Thymus (tissue), 11 donors: ENCODE data around the gene AP5B1. TPM values are rescaled to one million over a fixed set of nuclear protein-coding genes. Genes with fewer than 3 reads are reported as not detected.

Experiments
- DNase-seq, 9 donors: peaks; one replicate each; pipeline ENCODE4 v3.0.0-alpha.2; 2013; ENCODE audit warnings: low spot score in 9 of 9, low read depth in 6 of 9, missing footprints in 1 of 9
- H3K27ac ChIP-seq, 2 donors: one replicate each; pipeline ENCODE4 v1.5.1; 2013; ENCODE audit warnings: control low read depth in 1 of 2, low read depth in 1 of 2, low read length in 1 of 2, mild to moderate bottlenecking in 1 of 2, moderate library complexity in 1 of 2
- H3K27me3 ChIP-seq, 2 donors: one replicate each; pipeline ENCODE4 v1.5.1; 2013; ENCODE audit warnings: low read length in 1 of 2; ENCODE audit not compliant: control insufficient read depth in 2 of 2, insufficient read depth in 1 of 2
- H3K36me3 ChIP-seq, 2 donors: one replicate each; pipeline ENCODE4 v1.5.1; 2013; ENCODE audit warnings: low read length in 1 of 2, mild to moderate bottlenecking in 1 of 2, moderate library complexity in 1 of 2; ENCODE audit not compliant: control insufficient read depth in 2 of 2, insufficient read depth in 2 of 2
- H3K4me1 ChIP-seq, 2 donors: one replicate each; pipeline ENCODE4 v1.5.1; 2013; ENCODE audit warnings: low read length in 2 of 2; ENCODE audit not compliant: control insufficient read depth in 2 of 2, insufficient read depth in 2 of 2
- H3K4me3 ChIP-seq, 2 donors: one replicate each; pipeline ENCODE4 v1.5.1; 2013; ENCODE audit warnings: low read length in 2 of 2, control low read depth in 1 of 2, mild to moderate bottlenecking in 1 of 2
- H3K9me3 ChIP-seq, 2 donors: one replicate each; pipeline ENCODE4 v1.5.1; 2013; ENCODE audit warnings: low read length in 1 of 2, mild to moderate bottlenecking in 1 of 2; ENCODE audit not compliant: control insufficient read depth in 2 of 2, insufficient read depth in 1 of 2
- WGBS: extraction: QIAGEN DNeasy Blood & Tissue Kit; methylation state at CpG from one replicate; pipeline ENCODE4 v1.1.7; 2013; 5-methylcytosine and 5-hydroxymethylcytosine counted together
- polyA plus RNA-seq: library from polyadenylated mRNA; stranded (reverse); fragments of 200-250 nt; gene quantifications from one replicate; pipeline ENCODE4 v1.2.3, GENCODE V29; 2013
- total RNA-seq: library from RNA; stranded (reverse); fragments of 120-200 nt; gene quantifications from one replicate; pipeline ENCODE4 v1.2.4, GENCODE V29; 2013
- donor health status: healthy.

The AP5B1 gene
- total and polyA plus RNA-seq, 2 donors: 5.3 to 7.6 TPM

- DNase-seq: peak in 5 of 9 donors; percentile 37 to 78 (median 71)
- H3K36me3 ChIP-seq: peaks cover 27 to 33% of the 10 kb centered on the region in 2 donors
- H3K27me3 ChIP-seq: peaks cover 6 to 33% of the 10 kb centered on the region in 2 donors
- peaks cover 0 to 8% of the 10 kb centered on the region in 2 donors for H3K9me3 ChIP-seq
- 4% methylated on average over 76 of the region's 76 CpGs for WGBS
- peak overlapping the region; percentile 75 to 90 for H3K4me3 ChIP-seq
- peaks cover 23 to 47% of the 10 kb centered on the region in 2 donors for H3K4me1 ChIP-seq
- H3K27ac ChIP-seq: peak overlapping the region in 1 of 2 donors; percentile 74
Measured at GRCh38 chr11:65779919-65780769, 632 bp downstream of the AP5B1 start.

GRCh38 chr11:65779669-65779918 is 1.2 kb downstream of the AP5B1 start:
- H3K4me3 ChIP-seq: peak overlapping the region; percentile 75 to 90
- no peak for DNase-seq
- H3K27ac ChIP-seq: no peak overlapping the region
- peaks cover 0 to 8% of the 10 kb centered on the region in 2 donors for H3K9me3 ChIP-seq
- WGBS: 93% methylated on average over 12 of the region's 12 CpGs
- H3K36me3 ChIP-seq: peaks cover 27 to 33% of the 10 kb centered on the region in 2 donors
- peaks cover 21 to 42% of the 10 kb centered on the region in 2 donors for H3K4me1 ChIP-seq
- H3K27me3 ChIP-seq: peaks cover 6 to 31% of the 10 kb centered on the region in 2 donors

- H3K4me1 ChIP-seq: peaks cover 17 to 37% of the 10 kb centered on the region in 2 donors
- H3K36me3 ChIP-seq: peaks cover 27 to 33% of the 10 kb centered on the region in 2 donors
- WGBS: 99% methylated on average over 25 of the region's 25 CpGs
- peaks cover 0 to 6% of the 10 kb centered on the region in 2 donors for H3K9me3 ChIP-seq
- peak overlapping the region; percentile 75 to 90 for H3K4me3 ChIP-seq
- no peak for DNase-seq
- peaks cover 6 to 26% of the 10 kb centered on the region in 2 donors for H3K27me3 ChIP-seq
- H3K27ac ChIP-seq: no peak overlapping the region
Measured at GRCh38 chr11:65778901-65779668, 1.7 kb downstream of the AP5B1 start.

- 97% methylated on average over 20 of the region's 20 CpGs for WGBS
- no peak overlapping the region for H3K4me3 ChIP-seq
- H3K36me3 ChIP-seq: peaks cover 27 to 33% of the 10 kb centered on the region in 2 donors
- peaks cover 6 to 23% of the 10 kb centered on the region in 2 donors for H3K27me3 ChIP-seq
- H3K27ac ChIP-seq: no peak overlapping the region
- no peak for DNase-seq
- H3K9me3 ChIP-seq: peaks cover 0 to 4% of the 10 kb centered on the region in 2 donors
- peaks cover 16 to 32% of the 10 kb centered on the region in 2 donors for H3K4me1 ChIP-seq
Measured at GRCh38 chr11:65778431-65778900, 2.3 kb downstream of the AP5B1 start.

- no peak for DNase-seq
- Histone ChIP-seq H3K9me3 (peaks cover 0 to 4% of the 10 kb centered on the region in 2 donors), H3K27ac (no peak overlapping the region), H3K36me3 (peaks cover 27 to 33% of the 10 kb centered on the region in 2 donors), H3K4me3 (no peak overlapping the region), H3K27me3 (peaks cover 6 to 20% of the 10 kb centered on the region in 2 donors), H3K4me1 (peaks cover 16 to 30% of the 10 kb centered on the region in 2 donors)
- 98% methylated on average over 23 of the region's 23 CpGs for WGBS
Measured at GRCh38 chr11:65777821-65778361, 2.9 kb downstream of the AP5B1 start.

GRCh38 chr11:65777241-65777640 is 3.5 kb downstream of the AP5B1 start:
- Histone ChIP-seq H3K27ac (no peak overlapping the region), H3K4me1 (peaks cover 16 to 23% of the 10 kb centered on the region in 2 donors), H3K27me3 (peaks cover 4 to 13% of the 10 kb centered on the region in 2 donors), H3K36me3 (peaks cover 27 to 33% of the 10 kb centered on the region in 2 donors), H3K4me3 (no peak overlapping the region), H3K9me3 (peaks cover 0 to 4% of the 10 kb centered on the region in 2 donors)
- no peak for DNase-seq
- 97% methylated on average over 8 of the region's 8 CpGs for WGBS

- peaks cover 2 to 8% of the 10 kb centered on the region in 2 donors for H3K27me3 ChIP-seq
- no peak overlapping the region for H3K27ac ChIP-seq
- H3K4me3 ChIP-seq: no peak overlapping the region
- DNase-seq: no peak
- 99% methylated on average over 8 of the region's 8 CpGs for WGBS
- peaks cover 0 to 3% of the 10 kb centered on the region in 2 donors for H3K9me3 ChIP-seq
- H3K4me1 ChIP-seq: peaks cover 16 to 18% of the 10 kb centered on the region in 2 donors
- peaks cover 27 to 33% of the 10 kb centered on the region in 2 donors for H3K36me3 ChIP-seq
Measured at GRCh38 chr11:65776710-65777141, 4.0 kb downstream of the AP5B1 start.

- Histone ChIP-seq H3K36me3 (peaks cover 27 to 33% of the 10 kb centered on the region in 2 donors), H3K4me3 (no peak overlapping the region), H3K4me1 (peaks cover 10 to 13% of the 10 kb centered on the region in 2 donors), H3K9me3 (no peaks in the 10 kb centered on the region), H3K27me3 (peaks cover 0 to 3% of the 10 kb centered on the region in 2 donors), H3K27ac (no peak overlapping the region)
- 92% methylated on average over 8 of the region's 8 CpGs for WGBS
- DNase-seq: no peak
Measured at GRCh38 chr11:65776196-65776595, 4.6 kb downstream of the AP5B1 start.
